GM23248 (cell line): Measurements from ENCODE around the gene MAML2. TPM values are rescaled to one million over a fixed set of nuclear protein-coding genes. Genes with fewer than 3 reads are reported as not detected.
A peak's percentile ranks its signal among the peaks of the same experiment; 100 is the strongest.

ENCODE experiments used
- DNase-seq: peaks from one replicate; pipeline ENCODE4 v3.0.0-alpha.2; 2015
- H2AFZ ChIP-seq: fragments of 200-600 bp; sonication (generic); 2 replicates; pipeline ENCODE4 v1.6.1; 2016; ENCODE audit warnings: antibody characterized with exemption
- H3F3A ChIP-seq: fragments of 200-600 bp; sonication (generic); 2 replicates; pipeline ENCODE4 v1.6.1; 2016; ENCODE audit warnings: mild to moderate bottlenecking, antibody characterized with exemption, mixed run types; ENCODE audit not compliant: insufficient read depth
- H3K27ac ChIP-seq: fragments of 200-600 bp; sonication (generic); 2 replicates; pipeline ENCODE4 v1.5.1; 2016; ENCODE audit warnings: mild to moderate bottlenecking
- H3K27me3 ChIP-seq: fragments of 200-600 bp; sonication (generic); replicated peaks from 2 replicates; pipeline ENCODE4 v1.6.1; 2016; ENCODE audit warnings: mild to moderate bottlenecking; ENCODE audit not compliant: insufficient read depth
- H3K36me3 ChIP-seq: fragments of 200-600 bp; sonication (generic); 2 replicates; pipeline ENCODE4 v1.6.1; 2016; ENCODE audit warnings: low read depth, mild to moderate bottlenecking
- H3K4me1 ChIP-seq: fragments of 200-600 bp; sonication (generic); 2 replicates; pipeline ENCODE4 v1.6.1; 2016; ENCODE audit warnings: mild to moderate bottlenecking; ENCODE audit not compliant: insufficient read depth
- H3K4me2 ChIP-seq: fragments of 200-600 bp; sonication (generic); one replicate; pipeline ENCODE4 v1.6.1; 2016; ENCODE audit warnings: mild to moderate bottlenecking; ENCODE audit not compliant: unreplicated experiment
- H3K4me3 ChIP-seq: fragments of 200-600 bp; sonication (generic); 2 replicates; pipeline ENCODE4 v1.5.1; 2016; ENCODE audit warnings: mild to moderate bottlenecking
- H3K79me2 ChIP-seq: fragments of 200-600 bp; sonication (generic); 2 replicates; pipeline ENCODE4 v1.6.1; 2016; ENCODE audit warnings: mild to moderate bottlenecking; ENCODE audit not compliant: insufficient read depth
- H3K9ac ChIP-seq: fragments of 200-600 bp; sonication (generic); 2 replicates; pipeline ENCODE4 v1.6.1; 2016; ENCODE audit warnings: mild to moderate bottlenecking
- H3K9me2 ChIP-seq: fragments of 200-600 bp; sonication (generic); 2 replicates; pipeline ENCODE4 v1.6.1; 2016; ENCODE audit warnings: mixed run types, mild to moderate bottlenecking, moderate library complexity; ENCODE audit not compliant: insufficient read depth
- H3K9me3 ChIP-seq: fragments of 200-600 bp; sonication (generic); one replicate; pipeline ENCODE4 v1.6.1; 2017; ENCODE audit warnings: low read depth
- H4K20me1 ChIP-seq: fragments of 200-600 bp; sonication (generic); 2 replicates; pipeline ENCODE4 v1.6.0; 2016; ENCODE audit not compliant: insufficient read depth
- EZH2 ChIP-seq: fragments of 200-600 bp; sonication (generic); IDR thresholded peaks from 2 replicates; pipeline ENCODE4 v1.6.1; 2018; ENCODE audit warnings: antibody characterized with exemption, mild to moderate bottlenecking; ENCODE audit not compliant: insufficient read depth, poor library complexity, severe bottlenecking
- EZH2phosphoT487 ChIP-seq: fragments of 200-600 bp; sonication (generic); IDR thresholded peaks from 2 replicates; pipeline ENCODE4 v1.6.1; 2018; ENCODE audit warnings: antibody characterized with exemption, moderate library complexity, mild to moderate bottlenecking, low read depth; ENCODE audit not compliant: insufficient read depth
- WGBS, 2 experiments: methylation state at CpG; one replicate each; pipeline ENCODE4 v1.1.6; 2015 to 2017; ENCODE audit warnings: low lambda C conversion rate in 2 of 2, low coverage in 1 of 2; ENCODE audit errors: missing lambda C conversion rate in 2 of 2; 5-methylcytosine and 5-hydroxymethylcytosine counted together
- in situ Hi-C: fragments of 300-500 bp; cut with MboI; formaldehyde crosslinking; loops from 2 replicates; pipeline ENCODE4 v1.15.0; 2020
- polyA plus RNA-seq: library from polyadenylated mRNA; unstranded; fragments of >200 nt; fragmentation: Nextera tagmentation; extraction: Ambion mirVana; gene quantifications from 2 replicates; pipeline ENCODE4 v1.2.1, GENCODE V29; 2016
- total RNA-seq: library from RNA; depleted of rRNA; stranded (reverse); fragments of >200 nt; shearing (Covaris generic); gene quantifications from 2 replicates; pipeline ENCODE4 v1.2.3, GENCODE V29; 2014

The MAML2 gene
- total and polyA plus RNA-seq, 2 experiments from 2014 or later, result 7.4 to 23.7 TPM

- Histone ChIP-seq H3K27me3 (no peaks in the 10 kb centered on the region), H3F3A (peaks cover 36% of the 10 kb centered on the region), H3K36me3 (no peaks in the 10 kb centered on the region), H3K9ac (peak overlapping the region; percentile 39; the same call in 1 of the 2 replicates), H3K4me3 (no peak overlapping the region), H3K79me2 (peaks cover 99% of the 10 kb centered on the region), H3K27ac (peak overlapping the region; percentile 75), H4K20me1 (no peaks in the 10 kb centered on the region), H3K4me1 (peaks cover 44% of the 10 kb centered on the region), H3K9me3 (no peaks in the 10 kb centered on the region), H3K9me2 (no peaks in the 10 kb centered on the region), H3K4me2 (peak overlapping the region; percentile 60), H2AFZ (no peak overlapping the region)
- in situ Hi-C loops, result no loop called here
- 67% methylated on average over 6 of the region's 6 CpGs for WGBS, 2 experiments
- no peak for TF ChIP-seq EZH2
- TF ChIP-seq EZH2phosphoT487, result no peak
- DNase-seq, result peak; percentile 63
These were observed 64.7 kb downstream of the MAML2 start for GRCh38 chr11:96278039-96278897.

GRCh38 chr11:96277696-96278038 lies 65.3 kb downstream of the MAML2 start:
- Histone ChIP-seq H3K27me3 (no peaks in the 10 kb centered on the region), H3K4me3 (no peak overlapping the region), H3K9me3 (no peaks in the 10 kb centered on the region), H3K27ac (peak overlapping the region; percentile 75), H3K36me3 (no peaks in the 10 kb centered on the region), H3K4me2 (no peak overlapping the region), H4K20me1 (no peaks in the 10 kb centered on the region), H3K9ac (no peak overlapping the region), H3K9me2 (no peaks in the 10 kb centered on the region), H3F3A (peaks cover 36% of the 10 kb centered on the region), H2AFZ (no peak overlapping the region), H3K4me1 (peaks cover 44% of the 10 kb centered on the region), H3K79me2 (peaks cover 99% of the 10 kb centered on the region)
- in situ Hi-C loops, result no loop called here
- TF ChIP-seq EZH2, result no peak
- TF ChIP-seq EZH2phosphoT487, result no peak
- DNase-seq, result no peak

- Histone ChIP-seq H3K36me3 (no peaks in the 10 kb centered on the region), H3K4me1 (peaks cover 44% of the 10 kb centered on the region), H2AFZ (no peak overlapping the region), H3K9ac (no peak overlapping the region), H3K79me2 (peaks cover 99% of the 10 kb centered on the region), H3F3A (peaks cover 36% of the 10 kb centered on the region), H3K9me3 (no peaks in the 10 kb centered on the region), H3K27me3 (no peaks in the 10 kb centered on the region), H3K9me2 (no peaks in the 10 kb centered on the region), H4K20me1 (no peaks in the 10 kb centered on the region), H3K27ac (no peak overlapping the region), H3K4me2 (no peak overlapping the region), H3K4me3 (no peak overlapping the region)
- no peak for TF ChIP-seq EZH2phosphoT487
- no peak for TF ChIP-seq EZH2
- in situ Hi-C loops, result no loop called here
- 96 to 98% methylated on average over 5 of the region's 5 CpGs for WGBS, 2 experiments
- no peak for DNase-seq
These were observed 66.2 kb downstream of the MAML2 start for GRCh38 chr11:96276836-96277235.

GRCh38 chr11:96275801-96276594 lies 67.0 kb downstream of the MAML2 start:
- Histone ChIP-seq H4K20me1 (no peaks in the 10 kb centered on the region), H3K27ac (0 out of 2 replicates have a peak overlapping the region, but pooled peaks have one; percentile 11), H3F3A (peaks cover 36% of the 10 kb centered on the region), H3K36me3 (no peaks in the 10 kb centered on the region), H3K4me1 (peaks cover 44% of the 10 kb centered on the region), H2AFZ (no peak overlapping the region), H3K27me3 (no peaks in the 10 kb centered on the region), H3K4me3 (no peak overlapping the region), H3K79me2 (peaks cover 99% of the 10 kb centered on the region), H3K4me2 (peak overlapping the region; percentile 10), H3K9ac (no peak overlapping the region), H3K9me3 (no peaks in the 10 kb centered on the region), H3K9me2 (no peaks in the 10 kb centered on the region)
- 63 to 65% methylated on average over 5 of the region's 5 CpGs for WGBS, 2 experiments
- peak; percentile 25 for DNase-seq
- in situ Hi-C loops, result no loop called here
- TF ChIP-seq EZH2phosphoT487 (no peak), EZH2 (no peak)
